Glomerular endothelial cell (primary cell): ENCODE data around the gene PHB1. TPM values are rescaled to one million over a fixed set of nuclear protein-coding genes. Genes with fewer than 3 reads are reported as not detected.
A peak's percentile ranks its signal among the peaks of the same experiment; 100 is the strongest.

Experiments
- DNase-seq: peaks from one replicate; pipeline ENCODE4 v3.0.0-alpha.2; 2011; ENCODE audit warnings: low read depth, low spot score; ENCODE audit errors: extremely low read depth
- total RNA-seq: library from RNA; depleted of rRNA; stranded (reverse); fragments of >200 nt; gene quantifications from 2 replicates; pipeline ENCODE4 v1.2.3, GENCODE V29; 2015

Gene PHB1
- total RNA-seq: 99.8 and 140 TPM in 2 replicates

- DNase-seq: peak; percentile 92
Observed at GRCh38 chr17:49414622-49415350, at the start of gene PHB1. Gene PHB1 (minus strand): TSS chr17:49414882. CDS start chr17:49413264, 1,618 bp downstream.

- DNase-seq: no peak
Observed at GRCh38 chr17:49464049-49464448, 49.4 kb upstream of the PHB1 start.

- DNase-seq: no peak
Observed at GRCh38 chr17:49461580-49461979, 46.9 kb upstream of the PHB1 start.

GRCh38 chr17:49460401-49460800 lies 45.7 kb upstream of the PHB1 start:
- DNase-seq: no peak

- no peak for DNase-seq
Observed at GRCh38 chr17:49459401-49459984, 44.8 kb upstream of the PHB1 start.

GRCh38 chr17:49457564-49458535 lies 43.2 kb upstream of the PHB1 start:
- DNase-seq: no peak

GRCh38 chr17:49456183-49456965 lies 41.7 kb upstream of the PHB1 start:
- no peak for DNase-seq

- DNase-seq: no peak
Observed at GRCh38 chr17:49455272-49455861, 40.7 kb upstream of the PHB1 start.

- no peak for DNase-seq
Observed at GRCh38 chr17:49454050-49454449, 39.4 kb upstream of the PHB1 start.

- no peak for DNase-seq
Observed at GRCh38 chr17:49452661-49453060, 38.0 kb upstream of the PHB1 start.

- no peak for DNase-seq
Observed at GRCh38 chr17:49452201-49452600, 37.5 kb upstream of the PHB1 start.

GRCh38 chr17:49450735-49451134 lies 36.1 kb upstream of the PHB1 start:
- DNase-seq: no peak

- DNase-seq: no peak
Observed at GRCh38 chr17:49450181-49450580, 35.5 kb upstream of the PHB1 start.

- no peak for DNase-seq
Observed at GRCh38 chr17:49447628-49448302, 33.1 kb upstream of the PHB1 start.

- no peak for DNase-seq
Observed at GRCh38 chr17:49445591-49445990, 30.9 kb upstream of the PHB1 start.

- DNase-seq: no peak
Observed at GRCh38 chr17:49444384-49444783, 29.7 kb upstream of the PHB1 start.

GRCh38 chr17:49443862-49444261 lies 29.2 kb upstream of the PHB1 start:
- DNase-seq: no peak

- DNase-seq: no peak
Observed at GRCh38 chr17:49442041-49442440, 27.4 kb upstream of the PHB1 start.

GRCh38 chr17:49441578-49441977 lies 26.9 kb upstream of the PHB1 start:
- DNase-seq: no peak

GRCh38 chr17:49440581-49440980 lies 25.9 kb upstream of the PHB1 start:
- no peak for DNase-seq
